PFSK-1 (cell line): ENCODE data around the gene UTP14C.

Experiments
- FOXP2 ChIP-seq: optimal IDR thresholded peaks from 2 replicates; pipeline ENCODE3; 2011; ENCODE audit warnings: borderline replicate concordance, control low read depth, inconsistent platforms; ENCODE audit not compliant: insufficient read depth; ENCODE audit errors: extremely low read length, extremely low read depth
- POLR2AphosphoS5 ChIP-seq: IDR thresholded peaks from 2 replicates; pipeline ENCODE4 v1.6.1; 2012; ENCODE audit warnings: low read depth, mild to moderate bottlenecking, control low read depth, low read length, moderate library complexity
- SIN3A ChIP-seq: IDR thresholded peaks from 2 replicates; pipeline ENCODE4 v1.6.1; 2012; ENCODE audit warnings: mild to moderate bottlenecking, low read length, moderate library complexity, borderline replicate concordance; ENCODE audit not compliant: insufficient read depth
- TAF1 ChIP-seq: IDR thresholded peaks from 2 replicates; pipeline ENCODE4 v1.6.1; 2012; ENCODE audit warnings: low read length, control low read depth, borderline replicate concordance; ENCODE audit not compliant: insufficient read depth
- TF ChIP-seq, protein P1 (sequence below), 2 experiments: IDR thresholded peaks; 2 replicates each; pipeline versions ENCODE4 v1.6.1 to v1.8.0; 2011 to 2012; ENCODE audit warnings: low read depth in 2 of 2, low read length in 2 of 2, control low read depth in 1 of 2, inconsistent platforms in 1 of 2, mild to moderate bottlenecking in 1 of 2, moderate library complexity in 1 of 2; ENCODE audit not compliant: insufficient read depth in 1 of 2

DNA sequence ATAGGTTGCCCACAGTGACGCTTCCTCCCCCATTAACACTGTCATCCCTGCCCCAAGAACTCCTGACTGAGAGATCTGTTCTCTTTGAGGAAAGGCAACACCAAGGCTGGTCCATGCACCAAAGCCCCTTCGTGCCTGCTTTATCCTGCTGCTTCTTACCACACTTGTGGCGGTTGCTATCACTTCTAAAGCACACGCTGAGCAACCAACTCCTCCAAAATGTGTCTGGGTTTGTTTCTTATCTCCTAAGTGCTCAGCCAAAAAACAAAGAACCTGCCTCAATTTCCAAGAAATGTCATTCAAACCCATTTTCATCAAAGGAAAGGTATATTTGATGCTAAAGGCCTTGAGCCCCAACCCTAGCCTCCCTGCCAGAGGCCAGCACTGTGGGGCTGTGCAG lies 27.9 kb upstream of the UTP14C start:
- no peak for TF ChIP-seq POLR2AphosphoS5
- TF ChIP-seq, protein P1, sequence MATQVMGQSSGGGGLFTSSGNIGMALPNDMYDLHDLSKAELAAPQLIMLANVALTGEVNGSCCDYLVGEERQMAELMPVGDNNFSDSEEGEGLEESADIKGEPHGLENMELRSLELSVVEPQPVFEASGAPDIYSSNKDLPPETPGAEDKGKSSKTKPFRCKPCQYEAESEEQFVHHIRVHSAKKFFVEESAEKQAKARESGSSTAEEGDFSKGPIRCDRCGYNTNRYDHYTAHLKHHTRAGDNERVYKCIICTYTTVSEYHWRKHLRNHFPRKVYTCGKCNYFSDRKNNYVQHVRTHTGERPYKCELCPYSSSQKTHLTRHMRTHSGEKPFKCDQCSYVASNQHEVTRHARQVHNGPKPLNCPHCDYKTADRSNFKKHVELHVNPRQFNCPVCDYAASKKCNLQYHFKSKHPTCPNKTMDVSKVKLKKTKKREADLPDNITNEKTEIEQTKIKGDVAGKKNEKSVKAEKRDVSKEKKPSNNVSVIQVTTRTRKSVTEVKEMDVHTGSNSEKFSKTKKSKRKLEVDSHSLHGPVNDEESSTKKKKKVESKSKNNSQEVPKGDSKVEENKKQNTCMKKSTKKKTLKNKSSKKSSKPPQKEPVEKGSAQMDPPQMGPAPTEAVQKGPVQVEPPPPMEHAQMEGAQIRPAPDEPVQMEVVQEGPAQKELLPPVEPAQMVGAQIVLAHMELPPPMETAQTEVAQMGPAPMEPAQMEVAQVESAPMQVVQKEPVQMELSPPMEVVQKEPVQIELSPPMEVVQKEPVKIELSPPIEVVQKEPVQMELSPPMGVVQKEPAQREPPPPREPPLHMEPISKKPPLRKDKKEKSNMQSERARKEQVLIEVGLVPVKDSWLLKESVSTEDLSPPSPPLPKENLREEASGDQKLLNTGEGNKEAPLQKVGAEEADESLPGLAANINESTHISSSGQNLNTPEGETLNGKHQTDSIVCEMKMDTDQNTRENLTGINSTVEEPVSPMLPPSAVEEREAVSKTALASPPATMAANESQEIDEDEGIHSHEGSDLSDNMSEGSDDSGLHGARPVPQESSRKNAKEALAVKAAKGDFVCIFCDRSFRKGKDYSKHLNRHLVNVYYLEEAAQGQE (IDR thresholded peaks at IDR 0.05; ENCODE audit: insufficient read depth in 1 of 2, low read depth in 2 of 2, low read length in 2 of 2): no peak
- no peak for TF ChIP-seq TAF1
- no peak for TF ChIP-seq FOXP2
- no peak for TF ChIP-seq SIN3A
